NT2/D1 (cell line): ENCODE data around the gene RAB15.

Experiments
- SUZ12 ChIP-seq: IDR thresholded peaks from 2 replicates; pipeline ENCODE4 v1.6.1; 2011; ENCODE audit not compliant: insufficient read length, insufficient read depth; ENCODE audit errors: extremely low read depth
- YY1 ChIP-seq: IDR thresholded peaks from 2 replicates; pipeline ENCODE4 v1.6.1; 2011; ENCODE audit not compliant: insufficient read length, insufficient read depth

DNA sequence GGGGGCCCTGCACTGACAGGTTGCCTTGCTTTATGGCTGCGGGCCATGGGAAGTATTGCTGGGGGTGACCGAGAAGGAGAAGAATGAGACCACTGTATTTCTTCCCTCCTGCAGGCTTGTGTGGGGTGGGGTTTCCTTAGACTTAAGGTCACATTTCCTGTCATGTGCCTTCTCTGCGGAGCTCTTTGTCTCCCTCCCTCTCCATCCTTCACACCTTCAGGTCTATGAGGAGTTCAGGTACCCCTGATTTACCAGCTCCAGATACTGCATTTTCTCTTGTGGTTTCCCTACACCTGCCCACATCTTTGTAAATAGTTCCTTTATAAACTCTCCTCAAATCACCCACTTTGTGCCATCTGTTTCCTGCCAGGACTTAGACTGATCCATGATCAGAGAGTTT, 18.2 kb upstream of the RAB15 start:
- TF ChIP-seq YY1 = no peak
- no peak for TF ChIP-seq SUZ12
